UCSD-AML1 (cell line): ENCODE results near the gene PRKACA.

Source experiments
- DNase-seq: peaks from one replicate; lab custom pipeline; 2025; ENCODE audit not compliant: unreplicated experiment; lab: John Stamatoyannopoulos, UW

Gene PRKACA

GRCh38 chr19:14118165-14119051, 846 bp upstream of the PRKACA start:
- peak; percentile 76 for DNase-seq

- DNase-seq = no peak
These were observed 514 bp downstream of the PRKACA start for GRCh38 chr19:14116918-14117578.

- DNase-seq = no peak
These were observed 1.0 kb downstream of the PRKACA start for GRCh38 chr19:14116525-14116917.

GRCh38 chr19:14115756-14116155, 1.8 kb downstream of the PRKACA start:
- no peak for DNase-seq

GRCh38 chr19:14114854-14115253, 2.7 kb downstream of the PRKACA start:
- DNase-seq = peak; percentile 80

GRCh38 chr19:14114439-14114838, 3.1 kb downstream of the PRKACA start:
- DNase-seq = no peak

GRCh38 chr19:14113762-14114414, 3.7 kb downstream of the PRKACA start:
- DNase-seq = peak; percentile 97

GRCh38 chr19:14112809-14113385, 4.7 kb downstream of the PRKACA start:
- DNase-seq = no peak

- DNase-seq = no peak
These were observed 5.3 kb downstream of the PRKACA start for GRCh38 chr19:14112051-14112808.

- DNase-seq = no peak
These were observed 6.1 kb downstream of the PRKACA start for GRCh38 chr19:14111486-14111885.

GRCh38 chr19:14110650-14111049, 6.9 kb downstream of the PRKACA start:
- DNase-seq = no peak

- DNase-seq = no peak
These were observed 9.7 kb downstream of the PRKACA start for GRCh38 chr19:14107581-14108461.

GRCh38 chr19:14106840-14107239, 10.7 kb downstream of the PRKACA start:
- no peak for DNase-seq

- no peak for DNase-seq
These were observed 11.9 kb downstream of the PRKACA start for GRCh38 chr19:14105680-14106079.

GRCh38 chr19:14103310-14103709, 14.3 kb downstream of the PRKACA start:
- no peak for DNase-seq

- DNase-seq = no peak
These were observed 14.8 kb downstream of the PRKACA start for GRCh38 chr19:14102756-14103155.

- no peak for DNase-seq
These were observed 15.4 kb downstream of the PRKACA start for GRCh38 chr19:14102102-14102696.

GRCh38 chr19:14101003-14101545, 16.5 kb downstream of the PRKACA start:
- no peak for DNase-seq

GRCh38 chr19:14097532-14098151, 19.9 kb downstream of the PRKACA start:
- DNase-seq = no peak
